Effector memory CD4-positive, alpha-beta T cell (primary cell): ENCODE results near the gene TUBB2B.

Experiments used
- DNase-seq, 3 donors: peaks; one replicate each; pipeline ENCODE4 v3.0.0-alpha.2; 2020
- H3K27ac ChIP-seq: 2 replicates; pipeline ENCODE4 v1.7.0; 2013; ENCODE audit warnings: mild to moderate bottlenecking, low read length, moderate library complexity; ENCODE audit not compliant: insufficient read depth, poor library complexity, severe bottlenecking
- H3K27me3 ChIP-seq: replicated peaks from 2 replicates; pipeline ENCODE4 v1.7.0; 2013; ENCODE audit warnings: mild to moderate bottlenecking, low read length; ENCODE audit not compliant: insufficient read depth, control insufficient read depth, poor library complexity, severe bottlenecking
- H3K36me3 ChIP-seq: 2 replicates; pipeline ENCODE4 v1.7.0; 2013; ENCODE audit warnings: mild to moderate bottlenecking, low read length, moderate library complexity; ENCODE audit not compliant: control insufficient read depth, insufficient read depth
- H3K4me1 ChIP-seq: 2 replicates; pipeline ENCODE4 v1.7.0; 2013; ENCODE audit warnings: low read length, mild to moderate bottlenecking; ENCODE audit not compliant: control insufficient read depth, insufficient read depth, poor library complexity, severe bottlenecking
- H3K4me3 ChIP-seq: 2 replicates; pipeline ENCODE4 v1.7.0; 2013; ENCODE audit warnings: low read length, low read depth, mild to moderate bottlenecking; ENCODE audit not compliant: insufficient read depth, poor library complexity, severe bottlenecking
- H3K9me3 ChIP-seq: 2 replicates; pipeline ENCODE4 v1.7.0; 2013; ENCODE audit warnings: mild to moderate bottlenecking, low read length, moderate library complexity; ENCODE audit not compliant: control insufficient read depth

Gene TUBB2B

GRCh38 chr6:3235486-3235885 is 8.0 kb upstream of the TUBB2B start:
- Histone ChIP-seq H3K27ac (no peak overlapping the region), H3K4me1 (peaks cover 14% of the 10 kb centered on the region), H3K9me3 (no peaks in the 10 kb centered on the region), H3K4me3 (no peak overlapping the region), H3K27me3 (peaks cover 32% of the 10 kb centered on the region), H3K36me3 (no peaks in the 10 kb centered on the region)
- no peak for DNase-seq

DNA sequence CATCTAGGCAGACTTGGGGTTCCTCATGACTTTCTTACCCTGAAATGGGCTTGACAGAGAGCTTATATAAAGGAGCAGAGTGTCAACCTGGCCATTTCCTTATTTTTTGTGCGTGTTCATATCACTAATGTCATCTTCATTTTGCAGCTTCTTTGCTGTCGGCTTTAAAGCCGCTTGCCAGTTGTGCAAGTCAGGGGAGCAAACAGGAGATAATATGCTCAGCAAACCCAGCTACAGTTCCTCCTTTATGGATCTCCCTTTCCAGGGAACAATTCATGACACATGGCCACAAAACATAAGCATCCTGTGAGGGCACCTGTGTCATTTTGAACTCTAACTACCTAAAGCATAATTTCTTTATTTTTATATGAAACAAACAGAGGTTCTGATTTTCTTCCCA is 6.5 kb upstream of the TUBB2B start:
- H3K27me3 ChIP-seq = peaks cover 48% of the 10 kb centered on the region

GRCh38 chr6:3233321-3233720 is 5.9 kb upstream of the TUBB2B start:
- Histone ChIP-seq H3K9me3 (no peaks in the 10 kb centered on the region), H3K4me1 (peaks cover 33% of the 10 kb centered on the region), H3K27ac (no peak overlapping the region), H3K27me3 (peaks cover 52% of the 10 kb centered on the region), H3K36me3 (no peaks in the 10 kb centered on the region), H3K4me3 (no peak overlapping the region)
- DNase-seq = no peak

More for the DNA sequence above, 6.5 kb upstream of the TUBB2B start:
- Histone ChIP-seq H3K9me3 (no peaks in the 10 kb centered on the region), H3K27ac (no peak overlapping the region), H3K36me3 (no peaks in the 10 kb centered on the region), H3K4me3 (no peak overlapping the region), H3K4me1 (peaks cover 28% of the 10 kb centered on the region)
- no peak for DNase-seq

DNA sequence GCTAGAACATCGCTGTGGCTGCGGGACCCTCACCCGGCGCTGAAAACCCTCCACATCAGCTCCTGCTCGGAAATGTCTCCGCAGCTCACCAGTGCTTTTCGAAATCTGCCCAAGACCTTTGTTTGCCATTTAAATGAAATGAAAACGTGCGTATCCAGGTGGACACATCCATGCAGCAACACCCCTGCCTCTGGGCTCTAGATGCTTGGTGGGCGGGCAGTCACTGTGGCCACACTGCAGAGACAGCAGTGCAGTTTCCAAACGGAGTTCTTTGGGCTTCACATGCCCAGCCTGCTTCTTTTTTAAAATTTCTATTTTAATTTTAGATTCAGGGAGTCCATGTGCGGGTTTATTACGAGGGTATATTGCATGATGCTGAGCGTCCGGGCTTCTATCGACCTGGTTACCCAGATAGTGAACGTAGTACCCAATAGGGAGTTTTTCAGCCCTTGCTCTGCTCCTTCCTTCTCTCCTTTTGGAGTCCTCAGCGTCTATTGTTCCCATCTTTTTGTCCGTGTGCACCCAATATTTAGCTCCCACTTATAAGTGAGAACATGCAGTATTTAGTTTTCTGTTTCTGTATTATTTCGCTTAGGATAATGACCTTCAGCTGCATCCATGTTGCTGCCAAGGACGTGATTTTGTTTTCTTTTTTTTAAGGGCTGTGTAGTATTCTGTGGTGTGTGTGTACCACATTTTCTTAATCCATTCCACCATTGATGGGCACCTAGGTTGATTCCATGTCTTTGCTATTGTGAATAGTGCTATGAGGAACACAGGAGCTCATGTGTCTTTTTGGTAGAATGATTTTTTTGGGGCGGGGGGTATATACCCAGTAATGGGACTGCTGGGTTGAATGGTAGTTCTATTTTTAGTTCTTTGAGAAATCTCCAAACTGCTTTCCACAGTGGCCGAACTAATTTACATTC is 4.8 kb upstream of the TUBB2B start:
- Histone ChIP-seq H3K4me1 (peaks cover 44% of the 10 kb centered on the region), H3K36me3 (no peaks in the 10 kb centered on the region), H3K27ac (no peak overlapping the region), H3K4me3 (peak overlapping the region; percentile 9), H3K27me3 (peaks cover 62% of the 10 kb centered on the region), H3K9me3 (no peaks in the 10 kb centered on the region)
- no peak for DNase-seq

DNA sequence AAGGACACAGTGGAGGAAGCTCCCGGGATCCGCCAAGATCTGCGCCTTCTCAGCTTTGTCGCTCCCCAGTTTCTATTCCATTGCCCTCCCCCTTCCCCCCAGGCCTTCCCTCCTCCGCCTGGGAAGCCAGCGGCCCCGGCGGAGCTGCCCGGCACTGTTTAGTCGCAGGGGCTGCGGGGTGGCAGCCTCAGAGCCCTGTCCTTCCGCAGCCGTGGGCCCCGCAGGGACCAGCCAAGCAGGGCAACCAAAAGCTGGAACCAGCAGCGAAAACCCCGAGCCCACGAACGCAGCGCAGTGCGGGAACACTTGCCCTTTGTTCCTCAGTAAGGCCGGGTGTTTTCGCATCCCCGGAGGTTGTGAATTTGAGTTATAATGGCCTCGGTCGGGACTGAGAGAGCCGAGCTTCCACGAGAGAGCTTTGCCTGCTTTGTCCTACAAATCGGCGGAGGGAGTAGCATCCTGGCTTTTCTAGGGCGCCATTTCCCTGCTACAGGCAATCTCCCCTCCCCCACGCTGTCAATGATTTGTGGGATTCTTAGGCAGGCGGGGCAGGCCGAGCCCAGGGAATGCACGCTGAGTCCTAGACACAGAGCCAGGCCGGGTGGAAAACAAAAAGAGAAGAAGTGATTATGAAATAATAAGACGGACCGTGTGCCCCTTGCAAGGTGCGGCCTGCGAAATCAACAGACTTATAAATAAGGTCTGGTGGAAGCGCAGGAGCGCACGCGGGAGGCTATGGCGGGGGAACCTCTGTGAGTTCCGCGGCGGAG is 4.0 kb upstream of the TUBB2B start:
- H3K4me3 ChIP-seq = peak overlapping the region; percentile 9
- H3K36me3 ChIP-seq = no peaks in the 10 kb centered on the region
- H3K27ac ChIP-seq = no peak overlapping the region
- H3K9me3 ChIP-seq = no peaks in the 10 kb centered on the region
- peaks cover 70% of the 10 kb centered on the region for H3K27me3 ChIP-seq
- DNase-seq = no peak
- H3K4me1 ChIP-seq = peaks cover 52% of the 10 kb centered on the region

DNA sequence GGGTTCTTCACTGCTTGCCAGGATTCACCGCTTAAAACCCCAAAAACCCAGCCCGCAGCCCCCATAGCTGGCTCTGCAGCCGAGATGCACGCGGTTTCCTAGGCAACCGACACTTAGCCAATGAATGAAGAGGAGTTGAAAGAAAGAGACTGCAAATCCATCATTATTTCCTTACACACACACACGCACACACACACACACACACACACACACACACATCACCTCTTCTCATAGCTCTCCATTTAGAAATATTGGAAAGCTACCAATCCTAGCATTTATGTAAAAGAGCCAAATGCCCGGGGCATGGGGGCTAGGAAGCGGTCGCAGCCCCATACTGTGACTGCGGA is 3.4 kb upstream of the TUBB2B start:
- no peak overlapping the region for H3K4me3 ChIP-seq
- H3K9me3 ChIP-seq = no peaks in the 10 kb centered on the region
- peaks cover 52% of the 10 kb centered on the region for H3K4me1 ChIP-seq
- no peak overlapping the region for H3K27ac ChIP-seq
- no peaks in the 10 kb centered on the region for H3K36me3 ChIP-seq
- H3K27me3 ChIP-seq = peaks cover 67% of the 10 kb centered on the region
- no peak for DNase-seq

DNA sequence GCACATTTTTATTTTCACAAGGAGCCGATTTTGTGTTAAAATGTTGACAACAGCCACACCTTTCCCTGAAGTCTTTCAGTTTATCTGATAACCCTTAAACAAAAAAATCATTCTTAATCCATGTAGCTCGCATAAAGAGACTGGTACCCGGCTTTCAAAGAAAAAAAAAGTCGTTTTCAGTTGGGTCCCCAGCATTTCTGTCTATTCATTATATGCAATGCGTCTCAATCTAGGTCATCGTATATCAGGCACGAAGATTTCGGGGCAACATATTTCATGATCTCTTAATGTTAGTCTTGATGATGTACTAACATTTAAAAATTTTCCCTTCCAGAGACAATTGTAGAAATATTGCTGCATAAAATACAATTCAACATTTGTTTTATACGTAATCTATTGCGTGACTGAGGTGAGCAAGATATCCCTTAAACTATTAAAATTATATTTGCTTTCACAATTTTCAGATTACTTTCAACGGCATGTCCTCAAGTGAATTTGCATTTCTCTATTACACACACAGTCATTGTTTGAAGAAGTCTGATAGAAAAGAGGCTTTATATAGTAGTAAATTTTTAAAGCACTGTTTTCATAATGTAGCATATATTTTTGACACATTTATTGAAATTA is 2.9 kb upstream of the TUBB2B start:
- Histone ChIP-seq H3K27me3 (peaks cover 62% of the 10 kb centered on the region), H3K36me3 (no peaks in the 10 kb centered on the region), H3K4me1 (peaks cover 52% of the 10 kb centered on the region), H3K27ac (no peak overlapping the region), H3K4me3 (no peak overlapping the region), H3K9me3 (no peaks in the 10 kb centered on the region)
- no peak for DNase-seq

- H3K36me3 ChIP-seq = no peaks in the 10 kb centered on the region
- peaks cover 52% of the 10 kb centered on the region for H3K4me1 ChIP-seq
- no peak overlapping the region for H3K27ac ChIP-seq
- no peaks in the 10 kb centered on the region for H3K9me3 ChIP-seq
- peak overlapping the region; percentile 41 for H3K4me3 ChIP-seq
- DNase-seq = no peak
- peaks cover 61% of the 10 kb centered on the region for H3K27me3 ChIP-seq
These were observed 2.2 kb upstream of the TUBB2B start for GRCh38 chr6:3229566-3230178.

GRCh38 chr6:3228771-3229565 is 1.5 kb upstream of the TUBB2B start:
- Histone ChIP-seq H3K27me3 (peaks cover 61% of the 10 kb centered on the region), H3K36me3 (no peaks in the 10 kb centered on the region), H3K9me3 (no peaks in the 10 kb centered on the region), H3K4me1 (peaks cover 52% of the 10 kb centered on the region), H3K27ac (no peak overlapping the region), H3K4me3 (peak overlapping the region; percentile 41)
- DNase-seq = no peak
